ENCODE data around the gene ZIM2.

ZIM2 gene

DNA sequence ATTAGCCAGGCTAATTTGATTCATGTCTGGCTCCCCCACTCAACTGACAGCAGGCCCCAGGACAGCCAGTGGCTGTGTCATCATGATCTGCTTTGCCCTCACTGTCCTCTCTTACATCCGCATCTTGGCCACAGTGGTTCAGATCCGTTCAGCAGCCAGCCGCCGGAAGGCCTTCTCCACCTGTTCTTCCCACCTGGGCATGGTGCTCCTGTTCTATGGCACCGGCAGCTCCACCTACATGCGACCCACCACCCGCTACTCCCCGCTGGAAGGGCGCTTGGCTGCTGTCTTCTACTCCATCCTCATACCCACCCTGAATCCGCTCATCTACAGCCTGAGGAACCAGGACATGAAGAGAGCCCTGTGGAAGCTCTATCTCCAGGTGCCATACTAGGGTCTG lies 79.7 kb downstream of the ZIM2 start:
- no peak for DNase-seq (ENCODE audit: low read depth in 1 of 2, low spot score in 1 of 2)
- no peaks in the 10 kb centered on the region for H3K27me3 ChIP-seq (ENCODE audit: insufficient read depth, poor library complexity, severe bottlenecking)
- no peak overlapping the region for H3K4me3 ChIP-seq (replicated peaks; ENCODE audit: insufficient read depth, low read length)
- TF ChIP-seq GABPA (IDR thresholded peaks at IDR 0.05; ENCODE audit: low read depth) (no peak), POLR2AphosphoS5 (IDR thresholded peaks at IDR 0.05; ENCODE audit: low read depth) (no peak), SPI1 (IDR thresholded peaks at IDR 0.05; ENCODE audit: borderline replicate concordance, low read depth) (no peak)
- TF ChIP-seq, protein P1, sequence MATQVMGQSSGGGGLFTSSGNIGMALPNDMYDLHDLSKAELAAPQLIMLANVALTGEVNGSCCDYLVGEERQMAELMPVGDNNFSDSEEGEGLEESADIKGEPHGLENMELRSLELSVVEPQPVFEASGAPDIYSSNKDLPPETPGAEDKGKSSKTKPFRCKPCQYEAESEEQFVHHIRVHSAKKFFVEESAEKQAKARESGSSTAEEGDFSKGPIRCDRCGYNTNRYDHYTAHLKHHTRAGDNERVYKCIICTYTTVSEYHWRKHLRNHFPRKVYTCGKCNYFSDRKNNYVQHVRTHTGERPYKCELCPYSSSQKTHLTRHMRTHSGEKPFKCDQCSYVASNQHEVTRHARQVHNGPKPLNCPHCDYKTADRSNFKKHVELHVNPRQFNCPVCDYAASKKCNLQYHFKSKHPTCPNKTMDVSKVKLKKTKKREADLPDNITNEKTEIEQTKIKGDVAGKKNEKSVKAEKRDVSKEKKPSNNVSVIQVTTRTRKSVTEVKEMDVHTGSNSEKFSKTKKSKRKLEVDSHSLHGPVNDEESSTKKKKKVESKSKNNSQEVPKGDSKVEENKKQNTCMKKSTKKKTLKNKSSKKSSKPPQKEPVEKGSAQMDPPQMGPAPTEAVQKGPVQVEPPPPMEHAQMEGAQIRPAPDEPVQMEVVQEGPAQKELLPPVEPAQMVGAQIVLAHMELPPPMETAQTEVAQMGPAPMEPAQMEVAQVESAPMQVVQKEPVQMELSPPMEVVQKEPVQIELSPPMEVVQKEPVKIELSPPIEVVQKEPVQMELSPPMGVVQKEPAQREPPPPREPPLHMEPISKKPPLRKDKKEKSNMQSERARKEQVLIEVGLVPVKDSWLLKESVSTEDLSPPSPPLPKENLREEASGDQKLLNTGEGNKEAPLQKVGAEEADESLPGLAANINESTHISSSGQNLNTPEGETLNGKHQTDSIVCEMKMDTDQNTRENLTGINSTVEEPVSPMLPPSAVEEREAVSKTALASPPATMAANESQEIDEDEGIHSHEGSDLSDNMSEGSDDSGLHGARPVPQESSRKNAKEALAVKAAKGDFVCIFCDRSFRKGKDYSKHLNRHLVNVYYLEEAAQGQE (IDR thresholded peaks at IDR 0.05; ENCODE audit: insufficient replicate concordance, low read depth), result no peak
- TF ChIP-seq, protein P2, sequence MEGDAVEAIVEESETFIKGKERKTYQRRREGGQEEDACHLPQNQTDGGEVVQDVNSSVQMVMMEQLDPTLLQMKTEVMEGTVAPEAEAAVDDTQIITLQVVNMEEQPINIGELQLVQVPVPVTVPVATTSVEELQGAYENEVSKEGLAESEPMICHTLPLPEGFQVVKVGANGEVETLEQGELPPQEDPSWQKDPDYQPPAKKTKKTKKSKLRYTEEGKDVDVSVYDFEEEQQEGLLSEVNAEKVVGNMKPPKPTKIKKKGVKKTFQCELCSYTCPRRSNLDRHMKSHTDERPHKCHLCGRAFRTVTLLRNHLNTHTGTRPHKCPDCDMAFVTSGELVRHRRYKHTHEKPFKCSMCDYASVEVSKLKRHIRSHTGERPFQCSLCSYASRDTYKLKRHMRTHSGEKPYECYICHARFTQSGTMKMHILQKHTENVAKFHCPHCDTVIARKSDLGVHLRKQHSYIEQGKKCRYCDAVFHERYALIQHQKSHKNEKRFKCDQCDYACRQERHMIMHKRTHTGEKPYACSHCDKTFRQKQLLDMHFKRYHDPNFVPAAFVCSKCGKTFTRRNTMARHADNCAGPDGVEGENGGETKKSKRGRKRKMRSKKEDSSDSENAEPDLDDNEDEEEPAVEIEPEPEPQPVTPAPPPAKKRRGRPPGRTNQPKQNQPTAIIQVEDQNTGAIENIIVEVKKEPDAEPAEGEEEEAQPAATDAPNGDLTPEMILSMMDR (IDR thresholded peaks at IDR 0.05; ENCODE audit: insufficient read depth, low read length), result no peak
- no peak overlapping the region for H3K27ac ChIP-seq (replicated peaks)

DNA sequence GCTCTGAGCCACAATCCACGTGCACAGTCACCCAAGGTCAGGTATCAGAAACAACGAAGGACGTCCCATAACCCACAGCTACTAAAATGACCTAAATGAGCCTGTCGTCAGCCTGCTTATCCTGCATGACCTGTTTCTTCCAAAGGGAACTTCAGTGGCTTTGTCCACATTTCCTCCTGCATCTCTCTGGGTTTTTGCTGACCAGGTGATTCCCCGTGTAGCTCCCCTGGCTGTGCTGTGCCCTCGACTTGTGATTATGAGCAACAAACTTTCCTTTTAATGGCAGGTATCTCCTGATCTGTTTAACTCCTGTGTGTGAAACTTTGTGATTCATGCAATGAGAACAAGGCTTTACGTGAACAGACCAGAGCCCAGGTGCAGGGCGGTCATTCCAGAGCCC lies 81.0 kb downstream of the ZIM2 start:
- no peak overlapping the region for H3K27ac ChIP-seq (replicated peaks)
- H3K4me3 ChIP-seq (replicated peaks; ENCODE audit: insufficient read depth, low read length), result no peak overlapping the region
- DNase-seq (ENCODE audit: low read depth in 1 of 2, low spot score in 1 of 2), result no peak
- no peaks in the 10 kb centered on the region for H3K27me3 ChIP-seq (ENCODE audit: insufficient read depth, poor library complexity, severe bottlenecking)
- TF ChIP-seq, protein P1 (IDR thresholded peaks at IDR 0.05; ENCODE audit: insufficient replicate concordance, low read depth), result no peak
- TF ChIP-seq, protein P2 (IDR thresholded peaks at IDR 0.05; ENCODE audit: insufficient read depth, low read length), result no peak
- no peak for TF ChIP-seq GABPA (IDR thresholded peaks at IDR 0.05; ENCODE audit: low read depth)
- no peak for TF ChIP-seq SPI1 (IDR thresholded peaks at IDR 0.05; ENCODE audit: borderline replicate concordance, low read depth)
- TF ChIP-seq POLR2AphosphoS5 (IDR thresholded peaks at IDR 0.05; ENCODE audit: low read depth), result no peak

DNA sequence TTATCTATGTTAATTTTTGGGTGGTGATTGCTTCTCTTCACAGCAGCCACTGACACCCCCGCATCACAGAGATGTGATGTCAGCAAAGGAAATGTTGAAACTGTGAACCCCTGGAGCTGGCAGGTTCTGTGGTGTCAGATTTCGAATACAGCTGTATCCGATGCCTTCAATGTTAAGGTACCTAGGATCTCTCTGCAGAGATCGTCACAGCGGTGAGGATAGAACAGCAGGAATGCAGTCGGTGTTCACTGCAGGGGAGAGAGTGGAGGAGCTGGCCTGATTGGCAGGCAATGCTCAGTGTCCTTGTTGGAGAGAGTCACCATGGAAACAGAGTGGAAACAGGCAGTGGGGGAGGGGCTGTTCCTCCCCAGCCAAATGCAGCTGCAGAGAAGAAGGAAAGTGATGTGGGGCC lies 89.4 kb downstream of the ZIM2 start:
- Histone ChIP-seq H3K4me3 (replicated peaks; ENCODE audit: insufficient read depth, low read length) (no peak overlapping the region), H3K27ac (replicated peaks) (no peak overlapping the region), H3K27me3 (ENCODE audit: insufficient read depth, poor library complexity, severe bottlenecking) (no peaks in the 10 kb centered on the region)
- no peak for TF ChIP-seq POLR2AphosphoS5 (IDR thresholded peaks at IDR 0.05; ENCODE audit: low read depth)
- DNase-seq (ENCODE audit: low read depth in 1 of 2, low spot score in 1 of 2), result no peak

DNA sequence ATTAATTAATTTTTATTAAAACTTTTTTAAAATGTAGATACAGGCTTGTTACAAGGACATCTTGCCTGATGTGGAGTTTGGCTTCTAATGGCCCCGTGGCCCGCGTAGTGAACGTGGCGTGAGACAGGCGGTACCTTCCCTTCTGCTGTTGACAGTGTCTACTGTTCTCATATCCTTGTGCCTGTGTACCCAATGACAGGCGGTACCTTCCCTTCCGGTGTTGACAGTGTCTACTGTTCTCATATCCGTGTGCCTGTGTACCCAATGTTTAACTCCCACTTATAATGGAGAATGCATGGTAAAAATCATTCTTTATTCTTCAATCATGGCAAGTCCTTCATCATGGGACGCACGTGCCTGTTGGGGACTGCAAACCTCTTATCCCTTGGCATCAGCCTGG lies 89.9 kb downstream of the ZIM2 start:
- TF ChIP-seq, protein P2 (IDR thresholded peaks at IDR 0.05; ENCODE audit: insufficient read depth, low read length), result no peak
- TF ChIP-seq POLR2AphosphoS5 (IDR thresholded peaks at IDR 0.05; ENCODE audit: low read depth) (no peak), GABPA (IDR thresholded peaks at IDR 0.05; ENCODE audit: low read depth) (no peak), SPI1 (IDR thresholded peaks at IDR 0.05; ENCODE audit: borderline replicate concordance, low read depth) (no peak)
- TF ChIP-seq, protein P1 (IDR thresholded peaks at IDR 0.05; ENCODE audit: insufficient replicate concordance, low read depth), result no peak
- no peak for DNase-seq (ENCODE audit: low read depth in 1 of 2, low spot score in 1 of 2)
- H3K4me3 ChIP-seq (replicated peaks; ENCODE audit: insufficient read depth, low read length), result no peak overlapping the region
- no peaks in the 10 kb centered on the region for H3K27me3 ChIP-seq (ENCODE audit: insufficient read depth, poor library complexity, severe bottlenecking)
- H3K27ac ChIP-seq (replicated peaks), result no peak overlapping the region

Data from HL-60 (cell line).